GM19328 (cell line): ENCODE results near the gene RRP1.

ENCODE experiments used
- ATAC-seq: cut with Tn5 transposase; IDR thresholded peaks from one replicate; pipeline ENCODE4 v1.9.1; 2021; ENCODE audit warnings: mild to moderate bottlenecking, moderate library complexity; ENCODE audit not compliant: unreplicated experiment

RRP1 gene

GRCh38 chr21:43774163-43774562 lies 15.2 kb upstream of the RRP1 start:
- no peak for ATAC-seq

- ATAC-seq: no peak
Measured at GRCh38 chr21:43775190-43775589, 14.2 kb upstream of the RRP1 start.

- ATAC-seq: peak; percentile 55
Measured at GRCh38 chr21:43775795-43776430, 13.5 kb upstream of the RRP1 start, which contains the start of gene CSTB. Gene CSTB, minus strand, starts transcription at chr21:43776308. Its CDS starts 39 bp downstream, at chr21:43776269.

- ATAC-seq: no peak
Measured at GRCh38 chr21:43777953-43778352, 11.4 kb upstream of the RRP1 start.

- ATAC-seq: no peak
Measured at GRCh38 chr21:43778469-43779335, 10.7 kb upstream of the RRP1 start.

- ATAC-seq: no peak
Measured at GRCh38 chr21:43779660-43780059, 9.7 kb upstream of the RRP1 start.

GRCh38 chr21:43781846-43782245 lies 7.5 kb upstream of the RRP1 start:
- no peak for ATAC-seq

- no peak for ATAC-seq
Measured at GRCh38 chr21:43782431-43783097, 6.8 kb upstream of the RRP1 start.

GRCh38 chr21:43783098-43783700 lies 6.2 kb upstream of the RRP1 start:
- no peak for ATAC-seq

- no peak for ATAC-seq
Measured at GRCh38 chr21:43785134-43785533, 4.2 kb upstream of the RRP1 start.

GRCh38 chr21:43786300-43786806 lies 3.0 kb upstream of the RRP1 start:
- ATAC-seq: no peak

- ATAC-seq: no peak
Measured at GRCh38 chr21:43786807-43787440, 2.5 kb upstream of the RRP1 start.

GRCh38 chr21:43790010-43790524 lies 690 bp downstream of the RRP1 start:
- ATAC-seq: no peak

- ATAC-seq: no peak
Measured at GRCh38 chr21:43792406-43792805, 3.0 kb downstream of the RRP1 start.

- ATAC-seq: no peak
Measured at GRCh38 chr21:43793243-43793642, 3.9 kb downstream of the RRP1 start.

- ATAC-seq: no peak
Measured at GRCh38 chr21:43794311-43794710, 4.9 kb downstream of the RRP1 start.

- no peak for ATAC-seq
Measured at GRCh38 chr21:43794857-43795256, 5.5 kb downstream of the RRP1 start.

GRCh38 chr21:43797415-43797814 lies 8.0 kb downstream of the RRP1 start:
- ATAC-seq: no peak

- ATAC-seq: no peak
Measured at GRCh38 chr21:43797925-43798715, 8.7 kb downstream of the RRP1 start.
